GM23338 (cell line): ENCODE data around the gene CASP8.

Experiments
- CTCF ChIP-seq, 2 experiments: fragments of 200-600 bp in 1 of 2; sonication (generic) in 1 of 2; conservative IDR thresholded peaks; 2 replicates each; pipeline versions ENCODE4 v1.5.1 to v1.6.1; 2016 to 2017; ENCODE audit warnings: antibody characterized with exemption in 2 of 2, low read depth in 2 of 2, mild to moderate bottlenecking in 2 of 2, moderate library complexity in 1 of 2
- ETS1 ChIP-seq: IDR thresholded peaks from 2 replicates; pipeline ENCODE4 v1.6.1; 2016; ENCODE audit warnings: antibody characterized with exemption
- EZH2 ChIP-seq: fragments of 200-600 bp; sonication (generic); IDR thresholded peaks from one replicate; pipeline ENCODE4 v1.8.0; 2017; ENCODE audit warnings: antibody characterized with exemption, mild to moderate bottlenecking, low read depth; ENCODE audit not compliant: unreplicated experiment
- EZH2phosphoT487 ChIP-seq: fragments of 200-600 bp; sonication (generic); IDR thresholded peaks from one replicate; pipeline ENCODE4 v1.8.1; 2018; ENCODE audit warnings: antibody characterized with exemption; ENCODE audit not compliant: unreplicated experiment
- NANOG ChIP-seq: IDR thresholded peaks from 2 replicates; pipeline ENCODE4 v1.6.1; 2016; ENCODE audit warnings: antibody characterized with exemption, borderline replicate concordance
- POLR2AphosphoS5 ChIP-seq: IDR thresholded peaks from 2 replicates; pipeline ENCODE4 v1.6.1; 2016; ENCODE audit warnings: antibody characterized with exemption, low read depth
- REST ChIP-seq: IDR thresholded peaks from one replicate; pipeline ENCODE4 v1.6.1; 2018; ENCODE audit warnings: antibody characterized with exemption; ENCODE audit not compliant: unreplicated experiment
- STAT1 ChIP-seq: IDR thresholded peaks from one replicate; pipeline ENCODE4 v1.6.1; 2016; ENCODE audit warnings: antibody characterized with exemption; ENCODE audit not compliant: unreplicated experiment
- ZNF462 ChIP-seq: fragments of 250-450 bp; sonication (Bioruptor Pico); IDR thresholded peaks from 2 replicates; pipeline ENCODE4 v1.5.0; 2020; ENCODE audit warnings: mild to moderate bottlenecking, moderate library complexity

- TF ChIP-seq CTCF (conservative IDR thresholded peaks at IDR 0.05; ENCODE audit: low read depth in 2 of 2) (no peak), POLR2AphosphoS5 (no peak), EZH2phosphoT487 (no peak), EZH2 (no peak), REST (no peak), ZNF462 (CRISPR knock-in tag) (no peak), STAT1 (no peak), ETS1 (no peak), NANOG (no peak)
Measured at GRCh38 chr2:201322772-201323171, 62.4 kb downstream of the CASP8 start.
